Measurements from ENCODE around the gene LYSMD1.
"Not testable (repeated sequence)": the region's sequence is repeated elsewhere in the genome, so short reads cannot be mapped to it uniquely, and the experiment has no call there.

LYSMD1 gene

GRCh38 chr1:151165738-151166504 lies at the start of gene LYSMD1, which contains the start of gene SCNM1:
Gene LYSMD1, minus strand, starts transcription at chr1:151165902. Its CDS starts 644 bp downstream, at chr1:151165258.
Gene SCNM1, plus strand, starts transcription at chr1:151166144. Its CDS starts 9 bp downstream, at chr1:151166153.
- Histone ChIP-seq H3K9me3 (ENCODE audit: control insufficient read depth, low read length) (no peaks in the 10 kb centered on the region), H3K27me3 (replicated peaks; ENCODE audit: control insufficient read depth, insufficient read depth, low read length) (no peaks in the 10 kb centered on the region), H3K4me3 (ENCODE audit: low read length) (peak within 1 kb of the TSS; percentile 97), H3K9ac (ENCODE audit: low read length) (peak within 1 kb of the TSS; percentile 97), H3K36me3 (ENCODE audit: control insufficient read depth, insufficient read depth, low read length, severe bottlenecking) (peaks cover 23% of the 10 kb centered on the region), H3K4me1 (ENCODE audit: control insufficient read depth, insufficient read depth, low read length) (peaks cover 20% of the 10 kb centered on the region)
- peak; percentile 99 for DNase-seq (ENCODE audit: low read depth)

- no peak for DNase-seq (ENCODE audit: low read depth)
- Histone ChIP-seq H3K9me3 (ENCODE audit: control insufficient read depth, low read length) (no peaks in the 10 kb centered on the region), H3K36me3 (ENCODE audit: control insufficient read depth, insufficient read depth, low read length, severe bottlenecking) (peaks cover 41% of the 10 kb centered on the region), H3K27me3 (replicated peaks; ENCODE audit: control insufficient read depth, insufficient read depth, low read length) (no peaks in the 10 kb centered on the region), H3K4me1 (ENCODE audit: control insufficient read depth, insufficient read depth, low read length) (peaks cover 7% of the 10 kb centered on the region), H3K9ac (ENCODE audit: low read length) (no peak overlapping the region), H3K4me3 (ENCODE audit: low read length) (no peak overlapping the region)
These were observed 47.9 kb upstream of the LYSMD1 start for GRCh38 chr1:151213560-151213959.

- Histone ChIP-seq H3K9me3 (ENCODE audit: control insufficient read depth, low read length) (no peaks in the 10 kb centered on the region), H3K27me3 (replicated peaks; ENCODE audit: control insufficient read depth, insufficient read depth, low read length) (no peaks in the 10 kb centered on the region), H3K4me3 (ENCODE audit: low read length) (no peak overlapping the region), H3K36me3 (ENCODE audit: control insufficient read depth, insufficient read depth, low read length, severe bottlenecking) (peaks cover 55% of the 10 kb centered on the region), H3K9ac (ENCODE audit: low read length) (no peak overlapping the region), H3K4me1 (ENCODE audit: control insufficient read depth, insufficient read depth, low read length) (peaks cover 12% of the 10 kb centered on the region)
- DNase-seq (ENCODE audit: low read depth): no peak
These were observed 46.4 kb upstream of the LYSMD1 start for GRCh38 chr1:151211972-151212705.

- DNase-seq (ENCODE audit: low read depth): peak; percentile 27
- Histone ChIP-seq H3K4me3 (ENCODE audit: low read length) (no peak overlapping the region), H3K27me3 (replicated peaks; ENCODE audit: control insufficient read depth, insufficient read depth, low read length) (no peaks in the 10 kb centered on the region), H3K9ac (ENCODE audit: low read length) (no peak overlapping the region), H3K36me3 (ENCODE audit: control insufficient read depth, insufficient read depth, low read length, severe bottlenecking) (peaks cover 65% of the 10 kb centered on the region), H3K4me1 (ENCODE audit: control insufficient read depth, insufficient read depth, low read length) (peaks cover 20% of the 10 kb centered on the region), H3K9me3 (ENCODE audit: control insufficient read depth, low read length) (no peaks in the 10 kb centered on the region)
These were observed 45.1 kb upstream of the LYSMD1 start for GRCh38 chr1:151210830-151211229.

GRCh38 chr1:151205381-151205965 lies 39.8 kb upstream of the LYSMD1 start:
- not testable (repeated sequence) for DNase-seq (ENCODE audit: low read depth); H3K27me3 ChIP-seq (replicated peaks; ENCODE audit: control insufficient read depth, insufficient read depth, low read length); H3K4me3 ChIP-seq (ENCODE audit: low read length); H3K9ac ChIP-seq (ENCODE audit: low read length); H3K9me3 ChIP-seq (ENCODE audit: control insufficient read depth, low read length)
- Histone ChIP-seq H3K36me3 (ENCODE audit: control insufficient read depth, insufficient read depth, low read length, severe bottlenecking) (peaks cover 53% of the 10 kb centered on the region), H3K4me1 (ENCODE audit: control insufficient read depth, insufficient read depth, low read length) (peaks cover 34% of the 10 kb centered on the region)

- Histone ChIP-seq H3K4me1 (ENCODE audit: control insufficient read depth, insufficient read depth, low read length) (peaks cover 32% of the 10 kb centered on the region), H3K4me3 (ENCODE audit: low read length) (peak overlapping the region; percentile 99), H3K9ac (ENCODE audit: low read length) (peak overlapping the region; percentile 97), H3K36me3 (ENCODE audit: control insufficient read depth, insufficient read depth, low read length, severe bottlenecking) (peaks cover 17% of the 10 kb centered on the region), H3K9me3 (ENCODE audit: control insufficient read depth, low read length) (no peaks in the 10 kb centered on the region), H3K27me3 (replicated peaks; ENCODE audit: control insufficient read depth, insufficient read depth, low read length) (no peaks in the 10 kb centered on the region)
- peak; percentile 88 for DNase-seq (ENCODE audit: low read depth)
These were observed 34.3 kb upstream of the LYSMD1 start for GRCh38 chr1:151199873-151200581.

GRCh38 chr1:151198254-151199127 lies 32.8 kb upstream of the LYSMD1 start, which contains the start of gene PIP5K1A:
Gene PIP5K1A, plus strand, starts transcription at chr1:151198552. Its CDS starts 445 bp downstream, at chr1:151198997.
- Histone ChIP-seq H3K36me3 (ENCODE audit: control insufficient read depth, insufficient read depth, low read length, severe bottlenecking) (peaks cover 12% of the 10 kb centered on the region), H3K9ac (ENCODE audit: low read length) (peak within 1 kb of the TSS; percentile 97), H3K4me1 (ENCODE audit: control insufficient read depth, insufficient read depth, low read length) (peaks cover 37% of the 10 kb centered on the region), H3K27me3 (replicated peaks; ENCODE audit: control insufficient read depth, insufficient read depth, low read length) (no peaks in the 10 kb centered on the region), H3K4me3 (ENCODE audit: low read length) (peak within 1 kb of the TSS; percentile 99), H3K9me3 (ENCODE audit: control insufficient read depth, low read length) (no peaks in the 10 kb centered on the region)
- peak; percentile 100 for DNase-seq (ENCODE audit: low read depth)

- peaks cover 37% of the 10 kb centered on the region for H3K4me1 ChIP-seq (ENCODE audit: control insufficient read depth, insufficient read depth, low read length)
- no peaks in the 10 kb centered on the region for H3K27me3 ChIP-seq (replicated peaks; ENCODE audit: control insufficient read depth, insufficient read depth, low read length)
- no peak for DNase-seq (ENCODE audit: low read depth)
- no peaks in the 10 kb centered on the region for H3K9me3 ChIP-seq (ENCODE audit: control insufficient read depth, low read length)
- peaks cover 6% of the 10 kb centered on the region for H3K36me3 ChIP-seq (ENCODE audit: control insufficient read depth, insufficient read depth, low read length, severe bottlenecking)
- H3K4me3 ChIP-seq (ENCODE audit: low read length): peak overlapping the region; percentile 99
- peak overlapping the region; percentile 97 for H3K9ac ChIP-seq (ENCODE audit: low read length)
These were observed 32.2 kb upstream of the LYSMD1 start for GRCh38 chr1:151197863-151198253.

- H3K4me3 ChIP-seq (ENCODE audit: low read length): peak overlapping the region; percentile 74
- peaks cover 25% of the 10 kb centered on the region for H3K4me1 ChIP-seq (ENCODE audit: control insufficient read depth, insufficient read depth, low read length)
- peak; percentile 92 for DNase-seq (ENCODE audit: low read depth)
- no peaks in the 10 kb centered on the region for H3K9me3 ChIP-seq (ENCODE audit: control insufficient read depth, low read length)
- H3K27me3 ChIP-seq (replicated peaks; ENCODE audit: control insufficient read depth, insufficient read depth, low read length): no peaks in the 10 kb centered on the region
- peak overlapping the region; percentile 81 for H3K9ac ChIP-seq (ENCODE audit: low read length)
- H3K36me3 ChIP-seq (ENCODE audit: control insufficient read depth, insufficient read depth, low read length, severe bottlenecking): no peaks in the 10 kb centered on the region
These were observed 30.6 kb upstream of the LYSMD1 start for GRCh38 chr1:151196292-151196800.

Data from adipocyte (in vitro differentiated cells).